ENCODE measurements around the gene YIF1A.

YIF1A gene

DNA sequence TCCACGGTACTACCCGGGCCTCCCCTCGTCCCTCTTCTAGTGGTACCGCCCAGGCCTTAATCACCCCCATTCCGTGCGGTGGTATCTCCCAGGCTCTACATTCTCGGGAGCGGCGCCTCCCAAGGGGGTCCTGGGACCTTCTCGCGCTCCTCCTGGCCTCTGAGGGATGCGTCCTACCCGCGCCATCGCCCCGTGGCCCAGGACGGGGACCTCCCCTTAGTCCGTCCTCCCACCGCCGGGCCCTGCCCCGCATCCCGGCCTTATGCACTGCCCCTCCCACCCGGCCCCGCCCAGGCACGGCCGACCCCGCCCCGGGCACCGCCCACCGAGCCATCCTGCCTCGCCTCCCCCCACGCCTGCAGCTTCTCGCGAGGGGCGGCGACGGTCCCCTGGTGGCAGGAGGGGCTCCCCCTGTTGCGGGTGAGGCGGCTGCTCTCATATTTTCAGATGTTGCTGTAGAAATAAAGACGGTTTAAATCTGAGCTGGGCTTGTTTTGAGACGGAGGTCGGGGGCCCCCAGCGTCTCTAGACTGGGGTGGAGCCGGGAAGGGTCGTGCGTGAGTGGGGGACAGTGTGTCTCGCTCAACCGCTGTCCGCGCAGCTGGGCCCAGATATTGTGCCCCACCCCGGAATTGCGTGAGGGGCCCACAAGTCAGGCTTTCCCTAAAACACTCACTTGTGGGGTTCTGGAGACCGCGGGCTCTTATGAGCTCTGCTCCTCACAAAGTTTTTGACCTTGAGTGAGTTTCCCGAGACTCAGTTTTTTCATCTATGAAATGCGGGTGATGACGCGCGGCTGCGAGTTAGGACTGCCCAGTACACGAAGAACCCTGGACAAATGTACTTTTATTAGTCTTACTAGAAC, 21.3 kb downstream of the YIF1A start:
- peak overlapping the region; percentile 87 for H3K27ac ChIP-seq (ENCODE audit: low read length)
- no peaks in the 10 kb centered on the region for H3K27me3 ChIP-seq (ENCODE audit: low read depth, low read length)
- peaks cover 21% of the 10 kb centered on the region for H3K36me3 ChIP-seq (replicated peaks; ENCODE audit: low read depth, low read length)
- H2AFZ ChIP-seq (ENCODE audit: low read depth, low read length) = peak overlapping the region; percentile 62; the same call in 1 of the 2 replicates
- TF ChIP-seq, protein P1, sequence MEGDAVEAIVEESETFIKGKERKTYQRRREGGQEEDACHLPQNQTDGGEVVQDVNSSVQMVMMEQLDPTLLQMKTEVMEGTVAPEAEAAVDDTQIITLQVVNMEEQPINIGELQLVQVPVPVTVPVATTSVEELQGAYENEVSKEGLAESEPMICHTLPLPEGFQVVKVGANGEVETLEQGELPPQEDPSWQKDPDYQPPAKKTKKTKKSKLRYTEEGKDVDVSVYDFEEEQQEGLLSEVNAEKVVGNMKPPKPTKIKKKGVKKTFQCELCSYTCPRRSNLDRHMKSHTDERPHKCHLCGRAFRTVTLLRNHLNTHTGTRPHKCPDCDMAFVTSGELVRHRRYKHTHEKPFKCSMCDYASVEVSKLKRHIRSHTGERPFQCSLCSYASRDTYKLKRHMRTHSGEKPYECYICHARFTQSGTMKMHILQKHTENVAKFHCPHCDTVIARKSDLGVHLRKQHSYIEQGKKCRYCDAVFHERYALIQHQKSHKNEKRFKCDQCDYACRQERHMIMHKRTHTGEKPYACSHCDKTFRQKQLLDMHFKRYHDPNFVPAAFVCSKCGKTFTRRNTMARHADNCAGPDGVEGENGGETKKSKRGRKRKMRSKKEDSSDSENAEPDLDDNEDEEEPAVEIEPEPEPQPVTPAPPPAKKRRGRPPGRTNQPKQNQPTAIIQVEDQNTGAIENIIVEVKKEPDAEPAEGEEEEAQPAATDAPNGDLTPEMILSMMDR (IDR thresholded peaks at IDR 0.05; ENCODE audit: low read depth, low read length) = no peak
- TF ChIP-seq EZH2phosphoT487 (IDR thresholded peaks at IDR 0.05; ENCODE audit: low read depth) = no peak
- H3K9me3 ChIP-seq (ENCODE audit: insufficient read depth, low read length) = no peaks in the 10 kb centered on the region
- peak overlapping the region; percentile 95 for H3K9ac ChIP-seq (ENCODE audit: low read length)
- peak overlapping the region; percentile 90 for H3K4me3 ChIP-seq (ENCODE audit: low read length)
- peak overlapping the region; percentile 95 for H3K4me2 ChIP-seq (ENCODE audit: low read length)
- peaks cover 7% of the 10 kb centered on the region for H3K4me1 ChIP-seq (ENCODE audit: low read length)
- H4K20me1 ChIP-seq (ENCODE audit: insufficient read depth, low read length) = peaks cover 12% of the 10 kb centered on the region
- H3K79me2 ChIP-seq (ENCODE audit: low read length) = peaks cover 31% of the 10 kb centered on the region

DNA sequence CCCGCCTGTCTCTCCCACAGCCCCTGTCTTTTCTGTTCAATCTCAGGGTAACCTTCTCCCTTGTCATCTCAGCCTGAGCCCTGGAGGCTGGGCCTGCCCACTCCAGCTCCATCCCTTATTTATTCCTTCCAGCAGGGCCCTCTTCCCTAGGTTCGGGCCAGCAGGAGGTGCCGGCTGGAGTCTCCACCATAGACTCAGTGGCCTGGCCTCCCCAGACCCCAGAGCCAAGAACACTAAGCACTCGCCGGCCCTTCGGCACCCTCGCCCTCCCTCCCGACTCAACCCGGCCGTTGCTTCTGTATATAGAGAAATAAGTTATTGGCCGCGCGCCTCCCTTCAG, 21.9 kb downstream of the YIF1A start:
- Histone ChIP-seq H3K79me2 (ENCODE audit: low read length) (peaks cover 29% of the 10 kb centered on the region), H3K4me3 (ENCODE audit: low read length) (peak overlapping the region; percentile 90), H3K9ac (ENCODE audit: low read length) (no peak overlapping the region), H3K27me3 (ENCODE audit: low read depth, low read length) (no peaks in the 10 kb centered on the region), H4K20me1 (ENCODE audit: insufficient read depth, low read length) (peaks cover 10% of the 10 kb centered on the region), H3K27ac (ENCODE audit: low read length) (no peak overlapping the region), H2AFZ (ENCODE audit: low read depth, low read length) (no peak overlapping the region), H3K4me1 (ENCODE audit: low read length) (peaks cover 7% of the 10 kb centered on the region), H3K36me3 (replicated peaks; ENCODE audit: low read depth, low read length) (peaks cover 19% of the 10 kb centered on the region), H3K9me3 (ENCODE audit: insufficient read depth, low read length) (no peaks in the 10 kb centered on the region), H3K4me2 (ENCODE audit: low read length) (peak overlapping the region; percentile 95)
- TF ChIP-seq EZH2phosphoT487 (IDR thresholded peaks at IDR 0.05; ENCODE audit: low read depth) = no peak
- TF ChIP-seq, protein P1 (IDR thresholded peaks at IDR 0.05; ENCODE audit: low read depth, low read length) = no peak

DNA sequence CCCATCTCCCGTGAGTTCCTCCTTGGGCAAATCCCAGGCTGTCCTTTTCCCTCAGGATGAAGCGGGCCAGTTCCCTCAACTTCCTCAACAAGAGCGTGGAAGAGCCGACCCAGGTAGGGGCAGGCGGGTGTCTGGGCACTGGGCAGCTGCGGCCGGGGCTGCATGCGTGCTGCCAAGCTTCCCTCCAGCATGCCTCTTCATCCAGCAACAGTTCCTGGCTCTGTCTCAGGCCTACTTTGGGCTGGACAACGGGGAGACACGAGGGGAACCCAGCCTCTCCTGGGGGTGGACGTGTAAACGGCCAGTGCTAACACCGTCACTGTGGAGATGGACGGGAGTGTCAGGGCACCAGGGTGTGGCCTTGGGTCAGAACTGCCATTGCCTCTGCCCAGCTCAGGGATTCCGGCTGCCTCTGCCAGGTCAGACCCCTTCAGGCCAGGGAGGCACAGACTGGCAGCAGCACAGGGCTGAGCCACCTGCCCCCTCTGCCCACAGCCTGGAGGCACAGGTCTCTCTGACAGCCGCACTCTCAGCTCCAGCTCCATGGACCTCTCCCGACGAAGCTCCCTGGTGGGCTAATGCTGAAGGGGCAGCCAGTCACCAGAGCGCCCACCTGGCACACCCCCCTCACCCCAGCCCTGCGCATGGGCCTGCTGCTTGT, 22.4 kb downstream of the YIF1A start:
- no peak overlapping the region for H3K4me3 ChIP-seq (ENCODE audit: low read length)
- H3K27me3 ChIP-seq (ENCODE audit: low read depth, low read length) = no peaks in the 10 kb centered on the region
- peaks cover 24% of the 10 kb centered on the region for H3K79me2 ChIP-seq (ENCODE audit: low read length)
- peaks cover 10% of the 10 kb centered on the region for H4K20me1 ChIP-seq (ENCODE audit: insufficient read depth, low read length)
- no peak overlapping the region for H3K27ac ChIP-seq (ENCODE audit: low read length)
- H2AFZ ChIP-seq (ENCODE audit: low read depth, low read length) = no peak overlapping the region
- H3K9ac ChIP-seq (ENCODE audit: low read length) = no peak overlapping the region
- peaks cover 7% of the 10 kb centered on the region for H3K4me1 ChIP-seq (ENCODE audit: low read length)
- peaks cover 17% of the 10 kb centered on the region for H3K36me3 ChIP-seq (replicated peaks; ENCODE audit: low read depth, low read length)
- H3K9me3 ChIP-seq (ENCODE audit: insufficient read depth, low read length) = no peaks in the 10 kb centered on the region
- H3K4me2 ChIP-seq (ENCODE audit: low read length) = no peak overlapping the region
- no peak for TF ChIP-seq EZH2phosphoT487 (IDR thresholded peaks at IDR 0.05; ENCODE audit: low read depth)
- TF ChIP-seq, protein P1 (IDR thresholded peaks at IDR 0.05; ENCODE audit: low read depth, low read length) = no peak

Data from OCI-LY3 (cell line).